Pancreas (tissue), 10 donors: ENCODE measurements around the gene LLGL2. TPM values are rescaled to one million over a fixed set of nuclear protein-coding genes. Genes with fewer than 3 reads are reported as not detected.
A peak's percentile ranks its signal among the peaks of the same experiment; 100 is the strongest.
"Not testable (repeated sequence)": the region's sequence is repeated elsewhere in the genome, so short reads cannot be mapped to it uniquely, and the experiment has no call there.

Source experiments
- ATAC-seq, 4 donors: fragments of 200-7000 bp; cut with Tn5 transposase; one replicate each; pipeline versions ENCODE4 v1.8.0 to v1.9.1; 2020; ENCODE audit warnings: mild to moderate bottlenecking in 4 of 4, moderate library complexity in 4 of 4
- DNase-seq, 6 donors: peaks; one replicate each; pipeline ENCODE4 v3.0.0-alpha.2; 2020
- FAIRE-seq: peaks from 2 replicates; lab custom pipeline; 2012; peaks lifted over from hg19 to GRCh38; lab: Jason Lieb, UNC
- H3K27ac ChIP-seq, 4 donors: fragments of 200-600 bp; sonication (generic); 1 replicate in 3 of 4; 2 replicates in 1 of 4; pipeline versions ENCODE4 v1.5.0 to v1.8.0; 2020
- H3K27me3 ChIP-seq, 4 donors: fragments of 200-600 bp; one replicate each; pipeline ENCODE4 v1.8.0; 2021
- H3K36me3 ChIP-seq, 3 donors: fragments of 200-600 bp; sonication (generic) in 1 of 3; one replicate each; pipeline versions ENCODE4 v1.5.0 to v1.8.0; 2020 to 2021
- H3K4me1 ChIP-seq, 3 donors: fragments of 200-600 bp; one replicate each; pipeline ENCODE4 v1.8.0; 2021
- H3K4me3 ChIP-seq, 4 donors: fragments of 200-600 bp; sonication (generic) in 2 of 4; one replicate each; pipeline versions ENCODE4 v1.5.0 to v1.8.0; 2020 to 2021
- H3K9me3 ChIP-seq, 4 donors: fragments of 200-600 bp; one replicate each; pipeline ENCODE4 v1.8.0; 2021
- CTCF ChIP-seq, 4 donors: fragments of 200-600 bp; sonication (generic) in 3 of 4; IDR thresholded peaks; one replicate each; pipeline versions ENCODE4 v1.5.0 to v1.8.0; 2021; ENCODE audit warnings: antibody characterized with exemption in 4 of 4
- WGBS, 2 donors: extraction: QIAGEN DNeasy Blood & Tissue Kit; methylation state at CpG; one replicate each; pipeline ENCODE4 v1.1.7; 2013; 5-methylcytosine and 5-hydroxymethylcytosine counted together
- intact Hi-C, 3 donors: fragments of 100-400 bp; cut with DNase I; formaldehyde crosslinking; loops; one replicate each; pipeline versions ENCODE4 v1.11.1 to v1.14.2; 2022
- polyA plus RNA-seq, 2 donors: library from polyadenylated mRNA; stranded (reverse); fragments of 200-250 nt; gene quantifications; one replicate each; pipeline ENCODE4 v1.2.3, GENCODE V29; 2013
- total RNA-seq, 6 donors: library from RNA; stranded (reverse); fragmentation: NEBNext Ultra II Directional in 4 of 6; extraction: Animal tissue kit (Norgen Biotek cat#: 25700) in 4 of 6; gene quantifications; one replicate each; pipeline versions ENCODE4 v1.2.1 to v1.2.4, GENCODE V29; 2021 to 2023
- donor health status: healthy with polysubstance abuse.
- donor health status: DM: no; HTN: no; CAD: no; lungs with moderate emphysema.
- donor health status: DM: no; HTN: no; CAD: no.
- donor health status: control.
- donor health status: control.
- donor health status: Bipolar disorder and iron deficiency.
- donor health status: DM: yes; HTN: yes; CAD: no.
- donor health status: DM: no; HTN: no; CAD: no.
- donor health status: DM: no; HTN: no; CAD: no.
- donor health status: DM: yes; HTN: yes; CAD: no.

LLGL2 gene
- total and polyA plus RNA-seq, 8 donors, result 87.8 to 296 (median 112) TPM

- Histone ChIP-seq H3K9me3 (no peaks in the 10 kb centered on the region), H3K4me1 (peaks cover 11 to 12% (median 11%) of the 10 kb centered on the region in 3 donors), H3K27ac (no peak overlapping the region), H3K4me3 (no peak overlapping the region), H3K36me3 (peaks cover 0 to 9% (median 0%) of the 10 kb centered on the region in 3 donors), H3K27me3 (no peaks in the 10 kb centered on the region)
- ATAC-seq, result no peak
- no peak for FAIRE-seq
- no peak for DNase-seq
- no peak for TF ChIP-seq CTCF (IDR thresholded peaks at IDR 0.05)
- 88 to 94% methylated on average over 9 of the region's 9 CpGs for WGBS, 2 donors
- intact Hi-C loops, result no loop called here
Observed at GRCh38 chr17:75518983-75519537, 6.4 kb upstream of the LLGL2 start.

GRCh38 chr17:75520413-75520812 lies 5.1 kb upstream of the LLGL2 start:
- H3K27me3 ChIP-seq, DNase-seq, H3K27ac ChIP-seq, ATAC-seq, H3K36me3 ChIP-seq, H3K9me3 ChIP-seq, intact Hi-C loops, H3K4me3 ChIP-seq, FAIRE-seq: not testable (repeated sequence)
- WGBS, 2 donors, result 90 to 94% methylated on average over 8 of the region's 8 CpGs
- H3K4me1 ChIP-seq, result peaks cover 11 to 16% (median 11%) of the 10 kb centered on the region in 3 donors

- peaks cover 11 to 16% (median 11%) of the 10 kb centered on the region in 3 donors for H3K4me1 ChIP-seq
- no peak overlapping the region for H3K27ac ChIP-seq
- H3K27me3 ChIP-seq, result no peaks in the 10 kb centered on the region
- no peaks in the 10 kb centered on the region for H3K9me3 ChIP-seq
- FAIRE-seq, result no peak
- intact Hi-C loops, result no loop called here
- TF ChIP-seq CTCF (IDR thresholded peaks at IDR 0.05), result no peak
- DNase-seq, result peak in 1 of 6 donors; percentile 51
- 90 to 91% methylated on average over 8 of the region's 8 CpGs for WGBS, 2 donors
- no peak for ATAC-seq
- peaks cover 0 to 9% (median 0%) of the 10 kb centered on the region in 3 donors for H3K36me3 ChIP-seq
- H3K4me3 ChIP-seq, result no peak overlapping the region
Observed at GRCh38 chr17:75521290-75521689, 4.2 kb upstream of the LLGL2 start.

GRCh38 chr17:75521951-75522727 lies 3.4 kb upstream of the LLGL2 start:
- WGBS, 2 donors, result 92% methylated on average over 33 of the region's 33 CpGs
- DNase-seq (peak in 1 of 6 donors; percentile 70), ATAC-seq (no peak), FAIRE-seq (no peak)
- Histone ChIP-seq H3K9me3 (no peaks in the 10 kb centered on the region), H3K36me3 (peaks cover 0 to 9% (median 0%) of the 10 kb centered on the region in 3 donors), H3K4me3 (no peak overlapping the region), H3K4me1 (peaks cover 11 to 16% (median 11%) of the 10 kb centered on the region in 3 donors), H3K27me3 (no peaks in the 10 kb centered on the region), H3K27ac (no peak overlapping the region)
- intact Hi-C loops, result no loop called here
- no peak for TF ChIP-seq CTCF (IDR thresholded peaks at IDR 0.05)

GRCh38 chr17:75523647-75524046 lies 1.9 kb upstream of the LLGL2 start:
- Histone ChIP-seq H3K27ac (no peak overlapping the region), H3K9me3 (no peaks in the 10 kb centered on the region), H3K27me3 (no peaks in the 10 kb centered on the region), H3K4me1 (peaks cover 7 to 11% (median 8%) of the 10 kb centered on the region in 3 donors), H3K36me3 (peaks cover 0 to 9% (median 0%) of the 10 kb centered on the region in 3 donors), H3K4me3 (no peak overlapping the region)
- WGBS, 2 donors, result 88 to 94% methylated on average over 7 of the region's 7 CpGs
- no peak for TF ChIP-seq CTCF (IDR thresholded peaks at IDR 0.05)
- ATAC-seq (no peak), FAIRE-seq (no peak), DNase-seq (peak in 1 of 6 donors; percentile 60)
- intact Hi-C loops, result no loop called here
